Stimulated activated CD4-positive, alpha-beta T cell treated with anti-CD3 and anti-CD28 coated beads, Interleukin-12 subunit alpha, Interleukin-12 subunit beta, amount 100 ng/mL, for 4 hours (primary cell): Measurements from ENCODE around the gene MYH3.

Source experiments
- DNase-seq: peaks from one replicate; pipeline ENCODE4 v3.0.0-alpha.2; 2020

The MYH3 gene

GRCh38 chr17:10612957-10613744, 44.0 kb downstream of the MYH3 start:
- DNase-seq, result no peak

- DNase-seq, result no peak
Observed at GRCh38 chr17:10610884-10611283, 46.2 kb downstream of the MYH3 start.

GRCh38 chr17:10608244-10608643, 48.9 kb downstream of the MYH3 start:
- no peak for DNase-seq

GRCh38 chr17:10606110-10606509, 51.0 kb downstream of the MYH3 start:
- no peak for DNase-seq

GRCh38 chr17:10605221-10605783, 51.8 kb downstream of the MYH3 start:
- no peak for DNase-seq

- DNase-seq, result no peak
Observed at GRCh38 chr17:10604521-10604920, 52.6 kb downstream of the MYH3 start.

- DNase-seq, result no peak
Observed at GRCh38 chr17:10603931-10604330, 53.2 kb downstream of the MYH3 start.

GRCh38 chr17:10600571-10600970, 56.5 kb downstream of the MYH3 start:
- DNase-seq, result no peak

GRCh38 chr17:10598621-10599020, 58.5 kb downstream of the MYH3 start:
- no peak for DNase-seq

GRCh38 chr17:10589553-10590145, 67.5 kb downstream of the MYH3 start:
- DNase-seq, result no peak

- DNase-seq, result no peak
Observed at GRCh38 chr17:10585529-10585928, 71.6 kb downstream of the MYH3 start.

- DNase-seq, result no peak
Observed at GRCh38 chr17:10583834-10584233, 73.3 kb downstream of the MYH3 start.

GRCh38 chr17:10579270-10579669, 77.8 kb downstream of the MYH3 start:
- DNase-seq, result no peak
